ENCODE measurements around the gene LLGL2. TPM values are rescaled to one million over a fixed set of nuclear protein-coding genes. Genes with fewer than 3 reads are reported as not detected.

Gene LLGL2
- total RNA-seq, result 3.9 and 5.2 TPM in 2 replicates

GRCh38 chr17:75524970-75525805 is at the start of gene LLGL2:
Gene LLGL2, plus strand, starts transcription at chr17:75525697. Its CDS starts 17,730 bp downstream, at chr17:75543427.

GRCh38 chr17:75515496-75516254 is 9.8 kb upstream of the LLGL2 start, which contains the start of gene CASKIN2:
Gene CASKIN2, minus strand, starts transcription at chr17:75515537. Its CDS starts 1,733 bp downstream, at chr17:75513804.

GRCh38 chr17:75516255-75516618 is 9.3 kb upstream of the LLGL2 start, which contains the start of gene TSEN54:
Gene TSEN54, plus strand, starts transcription at chr17:75516528. Its CDS starts 33 bp downstream, at chr17:75516561.

GRCh38 chr17:75587675-75588595 is 62.4 kb downstream of the LLGL2 start, which contains the start of gene MYO15B:
Gene MYO15B, plus strand, starts transcription at chr17:75587800. Its CDS starts 258 bp downstream, at chr17:75588058.

Other genes starting within 250 kb of the LLGL2 start
- 16.3 and 19.8 TPM in 2 replicates for gene SLC25A19, start 236.3 kb upstream of the LLGL2 start, total RNA-seq
- gene GRB2, start 120.0 kb upstream of the LLGL2 start, total RNA-seq, result 141 and 147 TPM in 2 replicates
- gene TMEM94, start 69.1 kb upstream of the LLGL2 start, total RNA-seq, result 35.6 and 48.6 TPM in 2 replicates
- 24.2 and 32.8 TPM in 2 replicates for gene CASKIN2, start 10.2 kb upstream of the LLGL2 start, total RNA-seq
- gene TSEN54, start 9.2 kb upstream of the LLGL2 start, total RNA-seq, result 23.2 and 25.4 TPM in 2 replicates
- 1.7 and 5.1 TPM in 2 replicates for gene MYO15B, start 62.1 kb downstream of the LLGL2 start, total RNA-seq
- gene SMIM5, start 107.7 kb downstream of the LLGL2 start, total RNA-seq, result not detected in 2 replicates
- 9.9 and 11.3 TPM in 2 replicates for gene RECQL5, start 141.5 kb downstream of the LLGL2 start, total RNA-seq
- 71.9 and 72.0 TPM in 2 replicates for gene SAP30BP, start 141.6 kb downstream of the LLGL2 start, total RNA-seq
- 2.5 and 4.6 TPM in 2 replicates for gene ITGB4, start 195.8 kb downstream of the LLGL2 start, total RNA-seq
- gene GALK1, start 239.5 kb downstream of the LLGL2 start, total RNA-seq, result 48.8 and 52.0 TPM in 2 replicates